Neural cell (in vitro differentiated cells): ENCODE measurements around the gene CAMK1D. TPM values are rescaled to one million over a fixed set of nuclear protein-coding genes. Genes with fewer than 3 reads are reported as not detected.

Source experiments
- H2AFZ ChIP-seq: fragments of 200-600, 300-800 bp; sonication (generic), shearing (Covaris generic); 2 replicates; pipeline ENCODE4 v1.6.0; 2014; ENCODE audit warnings: low read depth, mild to moderate bottlenecking, antibody characterized with exemption, low read length, moderate library complexity
- H3F3A ChIP-seq: fragments of 200-600 bp; shearing (Covaris generic); 2 replicates; pipeline ENCODE4 v1.6.1; 2016; ENCODE audit warnings: mild to moderate bottlenecking, moderate library complexity, mixed read lengths, antibody characterized with exemption, low read length; ENCODE audit not compliant: insufficient read depth, poor library complexity, severe bottlenecking
- H3K27ac ChIP-seq: fragments of 200-600, 300-800 bp; sonication (generic), shearing (Covaris generic); 2 replicates; pipeline ENCODE4 v1.5.1; 2014; ENCODE audit warnings: mild to moderate bottlenecking, low read length, moderate library complexity
- H3K27me3 ChIP-seq: fragments of 300-800, 200-600 bp; sonication (generic), shearing (Covaris generic); 2 replicates; pipeline ENCODE4 v1.6.0; 2014; ENCODE audit warnings: mild to moderate bottlenecking, low read depth, low read length, moderate library complexity; ENCODE audit not compliant: insufficient read depth
- H3K36me3 ChIP-seq: fragments of 300-800, 200-600 bp; sonication (generic), shearing (Covaris generic); 2 replicates; pipeline ENCODE4 v1.5.1; 2014; ENCODE audit warnings: mild to moderate bottlenecking, antibody characterized with exemption, low read length, moderate library complexity; ENCODE audit not compliant: insufficient read depth
- H3K4me2 ChIP-seq: fragments of 300-800, 200-600 bp; sonication (generic), shearing (Covaris generic); 2 replicates; pipeline ENCODE4 v1.6.0; 2014; ENCODE audit warnings: mild to moderate bottlenecking, low read length
- H3K4me3 ChIP-seq: fragments of 300-800, 200-600 bp; sonication (generic), shearing (Covaris generic); 2 replicates; pipeline ENCODE4 v1.5.1; 2014; ENCODE audit warnings: mild to moderate bottlenecking, low read length, moderate library complexity
- H3K79me2 ChIP-seq: fragments of 200-600 bp; shearing (Covaris generic); replicated peaks from 2 replicates; pipeline ENCODE4 v1.6.0; 2014; ENCODE audit warnings: mild to moderate bottlenecking, low read length, moderate library complexity; ENCODE audit not compliant: insufficient read depth
- H3K9ac ChIP-seq: fragments of 300-800, 200-600 bp; sonication (generic), shearing (Covaris generic); 2 replicates; pipeline ENCODE4 v1.6.1; 2016; ENCODE audit warnings: mild to moderate bottlenecking, low read length, mixed read lengths
- H3K9me2 ChIP-seq: fragments of 200-600 bp; shearing (Covaris generic); 2 replicates; pipeline ENCODE4 v1.6.1; 2016; ENCODE audit warnings: mild to moderate bottlenecking, low read length, mixed read lengths; ENCODE audit not compliant: insufficient read depth
- H3K9me3 ChIP-seq: fragments of 200-600, 300-800 bp; sonication (generic), shearing (Covaris generic); 2 replicates; pipeline ENCODE4 v1.6.1; 2016; ENCODE audit warnings: mild to moderate bottlenecking, mixed run types, low read length, moderate library complexity, mixed read lengths
- H4K20me1 ChIP-seq: fragments of 200-600 bp; shearing (Covaris generic); 2 replicates; pipeline ENCODE4 v1.6.1; 2016; ENCODE audit warnings: mild to moderate bottlenecking, mixed run types; ENCODE audit not compliant: insufficient read depth
- CTCF ChIP-seq: fragments of 450-650 bp; IDR thresholded peaks from 2 replicates; pipeline ENCODE4 v1.5.1; 2014; ENCODE audit warnings: antibody characterized with exemption, mild to moderate bottlenecking, moderate library complexity; ENCODE audit not compliant: poor library complexity, severe bottlenecking
- EP300 ChIP-seq: fragments of 450-650 bp; conservative IDR thresholded peaks from 2 replicates; pipeline ENCODE4 v1.6.1; 2014; ENCODE audit warnings: antibody characterized with exemption, mild to moderate bottlenecking, moderate library complexity; ENCODE audit not compliant: poor library complexity, severe bottlenecking
- EZH2 ChIP-seq: fragments of 200-600, 300-800 bp; shearing (Covaris generic), sonication (generic); IDR thresholded peaks from 2 replicates; pipeline ENCODE4 v1.6.1; 2014; ENCODE audit warnings: antibody characterized with exemption, low read length, borderline replicate concordance, mild to moderate bottlenecking; ENCODE audit not compliant: insufficient read depth, poor library complexity, severe bottlenecking
- MXI1 ChIP-seq: fragments of 450-650 bp; conservative IDR thresholded peaks from 2 replicates; pipeline ENCODE4 v1.6.1; 2014; ENCODE audit warnings: antibody characterized with exemption, mild to moderate bottlenecking; ENCODE audit not compliant: poor library complexity, severe bottlenecking
- POLR2AphosphoS5 ChIP-seq: IDR thresholded peaks from 2 replicates; pipeline ENCODE4 v1.6.1; 2012
- RAD21 ChIP-seq: fragments of 450-650 bp; conservative IDR thresholded peaks from 2 replicates; pipeline ENCODE4 v1.6.1; 2014; ENCODE audit warnings: antibody characterized with exemption, mild to moderate bottlenecking, moderate library complexity
- REST ChIP-seq: IDR thresholded peaks from 2 replicates; pipeline ENCODE4 v1.6.1; 2012; ENCODE audit warnings: borderline replicate concordance
- SMC3 ChIP-seq: fragments of 450-650 bp; conservative IDR thresholded peaks from 2 replicates; pipeline ENCODE4 v1.6.1; 2014; ENCODE audit warnings: antibody characterized with exemption, mild to moderate bottlenecking, moderate library complexity; ENCODE audit not compliant: poor library complexity
- TAF1 ChIP-seq: IDR thresholded peaks from 2 replicates; pipeline ENCODE4 v1.6.1; 2012; ENCODE audit warnings: low read depth
- polyA plus RNA-seq: library from polyadenylated mRNA; depleted of rRNA; stranded (reverse); fragments of >200 nt; gene quantifications from 2 replicates; pipeline ENCODE4 v1.2.3, GENCODE V29; 2014

Gene CAMK1D
- polyA plus RNA-seq, 1 donor from 2014 or later: 13.8 TPM

- H3K27ac ChIP-seq: no peak overlapping the region
- H3K36me3 ChIP-seq: no peaks in the 10 kb centered on the region
- H3K9me2 ChIP-seq: no peaks in the 10 kb centered on the region
- H4K20me1 ChIP-seq: no peaks in the 10 kb centered on the region
- no peaks in the 10 kb centered on the region for H3K9me3 ChIP-seq
- no peak for TF ChIP-seq SMC3
- no peak for TF ChIP-seq EP300
- TF ChIP-seq MXI1: no peak
- TF ChIP-seq EZH2: no peak
- TF ChIP-seq POLR2AphosphoS5: no peak
- no peak for TF ChIP-seq RAD21
- TF ChIP-seq TAF1: no peak
- no peak overlapping the region for H2AFZ ChIP-seq
- H3K79me2 ChIP-seq: no peaks in the 10 kb centered on the region
- no peak overlapping the region for H3K4me2 ChIP-seq
- no peaks in the 10 kb centered on the region for H3K27me3 ChIP-seq
- no peak overlapping the region for H3K9ac ChIP-seq
- H3F3A ChIP-seq: no peaks in the 10 kb centered on the region
- no peak overlapping the region for H3K4me3 ChIP-seq
Observed at GRCh38 chr10:12445701-12446334, 96.5 kb downstream of the CAMK1D start.

GRCh38 chr10:12448340-12448728, 99.0 kb downstream of the CAMK1D start:
- H3K36me3 ChIP-seq: no peaks in the 10 kb centered on the region
- H3K27ac ChIP-seq: no peak overlapping the region
- no peaks in the 10 kb centered on the region for H3K79me2 ChIP-seq
- no peak overlapping the region for H3K4me2 ChIP-seq
- TF ChIP-seq POLR2AphosphoS5: no peak
- no peak for TF ChIP-seq EZH2
- no peak for TF ChIP-seq MXI1
- TF ChIP-seq CTCF: no peak
- TF ChIP-seq EP300: no peak
- H3K9me2 ChIP-seq: no peaks in the 10 kb centered on the region
- no peak overlapping the region for H3K4me3 ChIP-seq
- H3K9ac ChIP-seq: no peak overlapping the region
- no peak overlapping the region for H2AFZ ChIP-seq
- no peaks in the 10 kb centered on the region for H3K9me3 ChIP-seq
- no peaks in the 10 kb centered on the region for H3K27me3 ChIP-seq
- no peaks in the 10 kb centered on the region for H4K20me1 ChIP-seq
- no peaks in the 10 kb centered on the region for H3F3A ChIP-seq

GRCh38 chr10:12448729-12449391, 99.5 kb downstream of the CAMK1D start:
- no peak overlapping the region for H3K4me2 ChIP-seq
- no peak overlapping the region for H3K9ac ChIP-seq
- no peak overlapping the region for H2AFZ ChIP-seq
- H3K4me3 ChIP-seq: no peak overlapping the region
- H3K36me3 ChIP-seq: no peaks in the 10 kb centered on the region
- no peaks in the 10 kb centered on the region for H3F3A ChIP-seq
- TF ChIP-seq RAD21 (no peak), REST (no peak), EP300 (no peak), TAF1 (no peak), POLR2AphosphoS5 (no peak), SMC3 (no peak), CTCF (no peak), EZH2 (no peak), MXI1 (no peak)
- H3K27me3 ChIP-seq: no peaks in the 10 kb centered on the region
- H4K20me1 ChIP-seq: no peaks in the 10 kb centered on the region
- no peaks in the 10 kb centered on the region for H3K79me2 ChIP-seq
- no peaks in the 10 kb centered on the region for H3K9me3 ChIP-seq
- H3K9me2 ChIP-seq: no peaks in the 10 kb centered on the region
- H3K27ac ChIP-seq: no peak overlapping the region
